CD14-positive monocyte (primary cell): ENCODE results near the gene ITGB3BP. TPM values are rescaled to one million over a fixed set of nuclear protein-coding genes. Genes with fewer than 3 reads are reported as not detected.

Experiments
- DNase-seq, 3 donors: peaks; one replicate each; pipeline ENCODE4 v3.0.0-alpha.2; 2011 to 2022
- H2AFZ ChIP-seq: 2 replicates; pipeline ENCODE4 v1.6.0; 2012; ENCODE audit warnings: mild to moderate bottlenecking, low read depth, low read length, inconsistent platforms; ENCODE audit not compliant: insufficient read depth, poor library complexity, severe bottlenecking
- H3K27ac ChIP-seq, 2 donors: 1 replicate in 1 of 2; 2 replicates in 1 of 2; pipeline ENCODE4 v1.5.1; 2012 to 2013; ENCODE audit warnings: low read length in 2 of 2, control low read depth in 1 of 2, inconsistent platforms in 1 of 2, low read depth in 1 of 2, mild to moderate bottlenecking in 1 of 2
- H3K27me3 ChIP-seq, 2 donors: one replicate each; pipeline versions ENCODE4 v1.6.0 to v1.6.1; 2011 to 2013; ENCODE audit warnings: low read length in 2 of 2; ENCODE audit not compliant: control insufficient read depth in 2 of 2, insufficient read depth in 2 of 2
- H3K36me3 ChIP-seq, 2 donors: replicated peaks in 1 of 2; 1 replicate in 1 of 2; 2 replicates in 1 of 2; pipeline versions ENCODE4 v1.5.1 to v1.6.1; 2012 to 2013; ENCODE audit warnings: low read length in 2 of 2, control low read depth in 1 of 2, inconsistent platforms in 1 of 2, mild to moderate bottlenecking in 1 of 2; ENCODE audit not compliant: insufficient read depth in 2 of 2, control insufficient read depth in 1 of 2
- H3K4me1 ChIP-seq, 2 donors: 1 replicate in 1 of 2; 2 replicates in 1 of 2; pipeline versions ENCODE4 v1.5.1 to v1.6.1; 2012 to 2013; ENCODE audit warnings: low read length in 2 of 2, control low read depth in 1 of 2, inconsistent platforms in 1 of 2, mild to moderate bottlenecking in 1 of 2, moderate library complexity in 1 of 2; ENCODE audit not compliant: insufficient read depth in 2 of 2, control insufficient read depth in 1 of 2
- H3K4me2 ChIP-seq: replicated peaks from 2 replicates; pipeline ENCODE3; 2012; ENCODE audit warnings: low read length, moderate library complexity, mild to moderate bottlenecking; ENCODE audit not compliant: poor library complexity, severe bottlenecking; ENCODE audit errors: extremely low read depth
- H3K4me3 ChIP-seq, 3 experiments: fragments of 200-600 bp in 1 of 3; sonication (generic) in 1 of 3; replicated peaks in 1 of 3; 1 replicate in 2 of 3; 2 replicates in 1 of 3; pipeline ENCODE4 v1.5.1; 2011 to 2013; ENCODE audit warnings: low read length in 3 of 3, mild to moderate bottlenecking in 3 of 3, control low read depth in 2 of 3, low read depth in 2 of 3, inconsistent platforms in 1 of 3, moderate library complexity in 1 of 3
- H3K79me2 ChIP-seq: 2 replicates; pipeline ENCODE4 v1.6.0; 2012; ENCODE audit warnings: mild to moderate bottlenecking, control low read depth, inconsistent platforms, low read length, moderate library complexity; ENCODE audit not compliant: insufficient read depth
- H3K9ac ChIP-seq: 2 replicates; pipeline ENCODE4 v1.6.0; 2017; ENCODE audit warnings: low read length, mild to moderate bottlenecking; ENCODE audit not compliant: insufficient read depth, poor library complexity, severe bottlenecking
- H3K9me3 ChIP-seq, 2 donors: replicated peaks in 1 of 2; 1 replicate in 1 of 2; 2 replicates in 1 of 2; pipeline versions ENCODE4 v1.5.1 to v1.6.1; 2012 to 2013; ENCODE audit warnings: low read length in 2 of 2, control low read depth in 1 of 2; ENCODE audit not compliant: control insufficient read depth in 1 of 2, insufficient read depth in 1 of 2
- H4K20me1 ChIP-seq: 2 replicates; pipeline ENCODE4 v1.6.0; 2012; ENCODE audit warnings: mild to moderate bottlenecking, low read length, control low read depth, moderate library complexity; ENCODE audit not compliant: insufficient read depth
- H3K27ac Mint-ChIP-seq, 7 donors: one replicate each; pipeline ENCODE4 v1.8.0; 2020; ENCODE audit warnings: mild to moderate bottlenecking in 7 of 7, mixed read lengths in 7 of 7, moderate library complexity in 6 of 7, inconsistent platforms in 2 of 7
- H3K27me3 Mint-ChIP-seq, 3 donors: one replicate each; pipeline ENCODE4 v1.8.0; 2021 to 2022; ENCODE audit warnings: low read depth in 3 of 3, mild to moderate bottlenecking in 3 of 3, mixed read lengths in 3 of 3, moderate library complexity in 3 of 3, inconsistent platforms in 1 of 3
- H3K36me3 Mint-ChIP-seq, 2 donors: one replicate each; pipeline ENCODE4 v1.8.0; 2020; ENCODE audit warnings: mixed read lengths in 2 of 2, inconsistent platforms in 1 of 2, mild to moderate bottlenecking in 1 of 2
- H3K4me1 Mint-ChIP-seq: one replicate; pipeline ENCODE4 v1.8.0; 2020; ENCODE audit warnings: mild to moderate bottlenecking, mixed read lengths
- H3K4me3 Mint-ChIP-seq, 2 donors: one replicate each; pipeline ENCODE4 v1.8.0; 2020; ENCODE audit warnings: mild to moderate bottlenecking in 2 of 2, mixed read lengths in 2 of 2, moderate library complexity in 1 of 2
- H3K9me3 Mint-ChIP-seq, 7 donors: one replicate each; pipeline ENCODE4 v1.8.0; 2020 to 2022; ENCODE audit warnings: mixed read lengths in 7 of 7, mild to moderate bottlenecking in 6 of 7, moderate library complexity in 6 of 7, inconsistent platforms in 2 of 7
- CTCF ChIP-seq: fragments of 200-600 bp; IDR thresholded peaks from one replicate; pipeline ENCODE4 v1.8.0; 2022; ENCODE audit warnings: antibody characterized with exemption, mild to moderate bottlenecking
- WGBS: methylation state at CpG from one replicate; pipeline ENCODE4 v1.1.5; 2013; ENCODE audit warnings: missing lambda C conversion rate; ENCODE audit not compliant: insufficient coverage; 5-methylcytosine and 5-hydroxymethylcytosine counted together
- intact Hi-C, 2 donors: fragments of 100-400 bp; cut with micrococcal nuclease; formaldehyde crosslinking; loops; one replicate each; pipeline versions ENCODE4 v1.15.0 to v1.15.1; 2023
- polyA plus RNA-seq, 3 donors: library from polyadenylated mRNA; depleted of rRNA in 1 of 3; unstranded in 2 of 3; stranded (reverse) in 1 of 3; fragments of 300-500 nt in 2 of 3; fragments of >200 nt in 1 of 3; fragmentation: Illumina TruSeq in 2 of 3; gene quantifications; 1 replicate in 2 of 3; 2 replicates in 1 of 3; pipeline ENCODE4 v1.2.3, GENCODE V29; 2012 to 2021

ITGB3BP gene
- polyA plus RNA-seq, 3 donors: 5.2 to 7.0 (median 6.6) TPM

GRCh38 chr1:63418101-63418500 is 104.9 kb downstream of the ITGB3BP start:
- Histone ChIP-seq H3K4me3 (no peak overlapping the region), H4K20me1 (no peaks in the 10 kb centered on the region), H3K27ac (no peak overlapping the region), H3K9me3 (no peaks in the 10 kb centered on the region), H3K36me3 (peaks cover 8 to 47% of the 10 kb centered on the region in 2 donors), H3K79me2 (no peaks in the 10 kb centered on the region), H3K9ac (no peak overlapping the region), H3K4me2 (no peak overlapping the region), H3K27me3 (no peaks in the 10 kb centered on the region), H2AFZ (no peak overlapping the region), H3K4me1 (no peaks in the 10 kb centered on the region)
- Mint-ChIP-seq H3K27me3 (peaks cover 0 to 4% (median 0%) of the 10 kb centered on the region in 3 donors), H3K27ac (no peak overlapping the region), H3K36me3 (peaks cover 45 to 48% of the 10 kb centered on the region in 2 donors), H3K4me1 (no peaks in the 10 kb centered on the region), H3K9me3 (peaks cover 0 to 2% (median 0%) of the 10 kb centered on the region in 7 donors), H3K4me3 (no peak overlapping the region)
- TF ChIP-seq CTCF: no peak
- DNase-seq: no peak
- intact Hi-C loops: no loop called here

- peaks cover 49 to 54% of the 10 kb centered on the region in 2 donors for H3K36me3 Mint-ChIP-seq
- no peaks in the 10 kb centered on the region for H3K9me3 Mint-ChIP-seq
- Histone ChIP-seq H3K9ac (no peak overlapping the region), H3K27me3 (no peaks in the 10 kb centered on the region), H3K4me2 (no peak overlapping the region), H3K36me3 (peaks cover 18 to 62% of the 10 kb centered on the region in 2 donors), H3K4me1 (no peaks in the 10 kb centered on the region), H3K9me3 (no peaks in the 10 kb centered on the region), H3K4me3 (no peak overlapping the region), H3K27ac (no peak overlapping the region), H3K79me2 (no peaks in the 10 kb centered on the region), H4K20me1 (no peaks in the 10 kb centered on the region), H2AFZ (no peak overlapping the region)
- no peak for TF ChIP-seq CTCF
- no peak for DNase-seq
- H3K4me1 Mint-ChIP-seq: no peaks in the 10 kb centered on the region
- no peak overlapping the region for H3K4me3 Mint-ChIP-seq
- intact Hi-C loops: no loop called here
- H3K27ac Mint-ChIP-seq: peak overlapping the region in 1 of 7 donors; percentile 25
- peaks cover 0 to 4% (median 0%) of the 10 kb centered on the region in 3 donors for H3K27me3 Mint-ChIP-seq
- 100% methylated on average over 1 of the region's 3 CpGs for WGBS
These were observed 108.2 kb downstream of the ITGB3BP start for GRCh38 chr1:63414691-63415365.
